M059J (cell line): ENCODE data around the gene TBC1D22A. TPM values are rescaled to one million over a fixed set of nuclear protein-coding genes. Genes with fewer than 3 reads are reported as not detected.
"Not testable (repeated sequence)": the region's sequence is repeated elsewhere in the genome, so short reads cannot be mapped to it uniquely, and the experiment has no call there.

Experiments used
- DNase-seq: peaks from one replicate; pipeline ENCODE4 v3.0.0-alpha.2; 2012; ENCODE audit warnings: low read depth
- total RNA-seq: library from RNA; depleted of rRNA; stranded (reverse); fragments of >200 nt; shearing (Covaris generic); gene quantifications from 2 replicates; pipeline ENCODE4 v1.2.3, GENCODE V29; 2014

The TBC1D22A gene
- total RNA-seq, 1 experiment from 2014 or later, result 7.3 TPM

- no peak for DNase-seq
Measured at GRCh38 chr22:46972901-46973831, 210.7 kb downstream of the TBC1D22A start.

GRCh38 chr22:46974077-46974476 lies 211.6 kb downstream of the TBC1D22A start:
- DNase-seq, result no peak

GRCh38 chr22:46974631-46975585 lies 212.5 kb downstream of the TBC1D22A start:
- no peak for DNase-seq

GRCh38 chr22:46976143-46976542 lies 213.7 kb downstream of the TBC1D22A start:
- DNase-seq, result no peak

- DNase-seq, result no peak
Measured at GRCh38 chr22:46976598-46976997, 214.1 kb downstream of the TBC1D22A start.

GRCh38 chr22:46977656-46978343 lies 215.3 kb downstream of the TBC1D22A start:
- DNase-seq, result no peak

- not testable (repeated sequence) for DNase-seq
Measured at GRCh38 chr22:46978668-46979067, 216.2 kb downstream of the TBC1D22A start.

GRCh38 chr22:46979506-46979905 lies 217.1 kb downstream of the TBC1D22A start:
- DNase-seq, result no peak

- no peak for DNase-seq
Measured at GRCh38 chr22:46980392-46980791, 217.9 kb downstream of the TBC1D22A start.

- DNase-seq, result no peak
Measured at GRCh38 chr22:46982635-46983034, 220.2 kb downstream of the TBC1D22A start.

GRCh38 chr22:46983046-46983445 lies 220.6 kb downstream of the TBC1D22A start:
- DNase-seq, result no peak

- peak; percentile 83 for DNase-seq
Measured at GRCh38 chr22:46984751-46985506, 222.5 kb downstream of the TBC1D22A start.

- DNase-seq, result no peak
Measured at GRCh38 chr22:46985507-46985882, 223.0 kb downstream of the TBC1D22A start.

GRCh38 chr22:46986788-46987187 lies 224.3 kb downstream of the TBC1D22A start:
- no peak for DNase-seq

- no peak for DNase-seq
Measured at GRCh38 chr22:46990937-46991550, 228.6 kb downstream of the TBC1D22A start.

GRCh38 chr22:46991666-46992065 lies 229.2 kb downstream of the TBC1D22A start:
- DNase-seq, result no peak

- DNase-seq, result no peak
Measured at GRCh38 chr22:46992121-46992731, 229.8 kb downstream of the TBC1D22A start.

GRCh38 chr22:46993633-46994032 lies 231.2 kb downstream of the TBC1D22A start:
- no peak for DNase-seq

- DNase-seq, result no peak
Measured at GRCh38 chr22:46994265-46994664, 231.8 kb downstream of the TBC1D22A start.

GRCh38 chr22:46994983-46995382 lies 232.5 kb downstream of the TBC1D22A start:
- DNase-seq, result no peak
